HepG2 (cell line): ENCODE results near the gene IRF7. TPM values are rescaled to one million over a fixed set of nuclear protein-coding genes. Genes with fewer than 3 reads are reported as not detected.

Experiments
- CHCHD3 ChIP-seq: sonication (generic); formaldehyde crosslinking; IDR thresholded peaks from 2 replicates; pipeline ENCODE4 v1.8.0; 2022; ENCODE audit warnings: mild to moderate bottlenecking, missing genetic modification reagents, moderate library complexity
- FOXA3 ChIP-seq: IDR thresholded peaks from 2 replicates; pipeline ENCODE4 v1.6.1; 2016; ENCODE audit warnings: missing genetic modification reagents, missing compliant biosample characterization
- GABPB1 ChIP-seq: IDR thresholded peaks from 2 replicates; pipeline ENCODE4 v1.6.1; 2016; ENCODE audit warnings: mild to moderate bottlenecking, missing genetic modification reagents, moderate library complexity, missing compliant biosample characterization
- MLX ChIP-seq: IDR thresholded peaks from 2 replicates; pipeline ENCODE4 v1.6.1; 2016
- PHF8 ChIP-seq: sonication (generic); formaldehyde crosslinking; IDR thresholded peaks from 2 replicates; pipeline ENCODE4 v1.5.0; 2020; ENCODE audit warnings: missing genetic modification reagents
- RCOR2 ChIP-seq: IDR thresholded peaks from 2 replicates; pipeline ENCODE4 v1.6.1; 2016; ENCODE audit warnings: missing biosample characterization, missing genetic modification reagents
- RFX1 ChIP-seq: fragments of 450-650 bp; IDR thresholded peaks from 2 replicates; pipeline ENCODE4 v1.6.1; 2017
- RXRB ChIP-seq: IDR thresholded peaks from 2 replicates; pipeline ENCODE4 v1.6.1; 2016; ENCODE audit warnings: borderline replicate concordance, missing genetic modification reagents, missing compliant biosample characterization
- SNAPC4 ChIP-seq: sonication (generic); formaldehyde crosslinking; IDR thresholded peaks from 2 replicates; pipeline ENCODE4 v1.4.0; 2020; ENCODE audit warnings: mild to moderate bottlenecking, missing genetic modification reagents
- SPEN ChIP-seq: sonication (generic); formaldehyde crosslinking; IDR thresholded peaks from 2 replicates; pipeline ENCODE4 v1.5.1; 2020; ENCODE audit warnings: low read depth, mild to moderate bottlenecking, missing genetic modification reagents
- SRY ChIP-seq: sonication (generic); formaldehyde crosslinking; IDR thresholded peaks from 2 replicates; pipeline ENCODE4 v1.8.0; 2022; ENCODE audit warnings: mild to moderate bottlenecking, missing genetic modification reagents
- SUZ12 ChIP-seq: fragments of 150-350 bp; IDR thresholded peaks from 2 replicates; pipeline ENCODE4 v1.6.1; 2014; ENCODE audit warnings: low read depth, low read length
- XRCC5 ChIP-seq: fragments of 200-400 bp; formaldehyde crosslinking; optimal IDR thresholded peaks from 2 replicates; pipeline ENCODE3; 2017; ENCODE audit warnings: mild to moderate bottlenecking, low read length
- ZBTB7A ChIP-seq: sonication (generic); formaldehyde crosslinking; IDR thresholded peaks from 2 replicates; pipeline ENCODE4 v1.8.0; 2022; ENCODE audit warnings: mild to moderate bottlenecking, missing genetic modification reagents
- ZBTB7B ChIP-seq: sonication (generic); formaldehyde crosslinking; IDR thresholded peaks from 2 replicates; pipeline ENCODE4 v1.4.0; 2020; ENCODE audit warnings: missing genetic modification reagents
- ZMYM3 ChIP-seq: sonication (generic); formaldehyde crosslinking; IDR thresholded peaks from 2 replicates; pipeline ENCODE4 v1.5.1; 2020; ENCODE audit warnings: mild to moderate bottlenecking, missing genetic modification reagents
- ZNF251 ChIP-seq: sonication (generic); formaldehyde crosslinking; IDR thresholded peaks from 2 replicates; pipeline ENCODE4 v1.9.0; 2021; ENCODE audit warnings: mild to moderate bottlenecking, missing genetic modification reagents
- ZNF766 ChIP-seq: sonication (generic); formaldehyde crosslinking; IDR thresholded peaks from 2 replicates; pipeline ENCODE4 v1.5.0; 2020; ENCODE audit warnings: missing genetic modification reagents, borderline replicate concordance
- ZNF770 ChIP-seq: sonication (generic); formaldehyde crosslinking; IDR thresholded peaks from 2 replicates; pipeline ENCODE4 v1.5.0; 2020; ENCODE audit warnings: mild to moderate bottlenecking, missing genetic modification reagents
- polyA plus RNA-seq, 8 experiments: library from polyadenylated mRNA; depleted of rRNA in 3 of 8; stranded (reverse) in 7 of 8; unstranded in 1 of 8; fragments of >200 nt; fragmentation: Illumina TruSeq in 4 of 8; extraction: Trizol in 4 of 8; gene quantifications; 2 replicates each; pipeline versions ENCODE4 v1.2.1 to v1.2.3, GENCODE V29; 2011 to 2016; ENCODE audit warnings: low read depth in 4 of 8, missing spikeins in 1 of 8, mixed read lengths in 1 of 8; ENCODE audit not compliant: insufficient read depth in 1 of 8
- total RNA-seq, 5 experiments: library from RNA; depleted of rRNA; stranded (reverse); fragments of >200 nt; fragmentation: Illumina TruSeq; extraction: Trizol; gene quantifications; 2 replicates each; pipeline ENCODE4 v1.2.3, GENCODE V29; 2016; ENCODE audit warnings: low read depth in 1 of 5
- TF ChIP-seq, protein P1 (sequence below): IDR thresholded peaks from 2 replicates; pipeline ENCODE4 v1.6.1; 2016; ENCODE audit warnings: mild to moderate bottlenecking

The IRF7 gene
- total and polyA plus RNA-seq, 2 of the 13 experiments (the other 11 are each of a cell fraction or from before 2014, with no cell fraction given) = not detected

DNA sequence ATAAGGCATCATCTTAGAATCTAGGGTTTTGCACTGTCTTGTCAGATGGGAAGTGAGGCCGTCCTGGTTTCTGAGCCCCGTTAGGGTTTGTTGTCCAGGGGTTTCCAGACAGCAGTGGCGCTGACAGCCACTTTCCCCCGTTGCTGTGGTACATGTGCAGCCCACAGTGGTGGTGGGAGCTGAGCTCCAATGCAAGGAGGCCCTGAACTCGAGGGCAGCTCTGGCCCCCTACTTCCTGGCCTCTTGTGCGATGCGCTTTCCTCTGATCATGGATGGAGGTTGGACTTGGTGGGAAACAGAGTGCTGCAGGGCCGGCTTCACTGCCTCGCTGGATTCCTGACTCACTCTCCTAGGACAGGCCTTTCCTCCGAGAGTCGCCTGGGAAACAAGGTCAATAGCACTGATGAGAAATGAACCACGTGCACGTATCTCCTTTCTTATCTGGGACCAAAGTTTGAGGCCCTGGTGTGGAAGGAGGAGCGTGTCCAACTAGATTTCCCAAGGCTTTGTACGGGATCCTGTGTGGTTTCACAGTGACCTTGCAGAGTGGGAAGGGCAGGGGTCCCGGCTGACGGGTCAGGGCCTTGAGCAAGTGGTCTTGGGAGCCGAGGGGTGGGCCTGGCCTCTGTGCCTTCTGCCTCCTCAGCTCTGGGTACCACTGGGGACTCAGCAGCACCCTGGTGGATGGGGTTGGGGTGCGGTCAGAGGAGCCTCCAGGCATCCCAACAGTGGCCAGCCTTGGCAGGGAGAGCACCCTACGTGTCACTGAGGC is 35.7 kb downstream of the IRF7 start (continued):
- TF ChIP-seq RCOR2 (CRISPR knock-in tag) (0 out of 2 replicates have a peak, but pooled peaks have one; percentile 32), SRY (CRISPR knock-in tag) (0 out of 2 replicates have a peak, but pooled peaks have one; percentile 55), RXRB (CRISPR knock-in tag) (peak; percentile 74), ZNF251 (CRISPR knock-in tag) (no peak), ZNF766 (CRISPR knock-in tag) (0 out of 2 replicates have a peak, but pooled peaks have one; percentile 63), GABPB1 (no peak; the same call in 1 of the 2 replicates), XRCC5 (peak; percentile 17), ZMYM3 (peak; percentile 14; the same call in 1 of the 2 replicates), SUZ12 (no peak), ZNF770 (CRISPR knock-in tag) (peak; percentile 54), FOXA3 (peak; percentile 77), MLX (CRISPR knock-in tag) (peak; percentile 79), CHCHD3 (CRISPR knock-in tag) (no peak), SPEN (CRISPR knock-in tag) (peak; percentile 79), SNAPC4 (CRISPR knock-in tag) (no peak), ZBTB7B (CRISPR knock-in tag) (peak; percentile 59; the same call in 1 of the 2 replicates), ZBTB7A (CRISPR knock-in tag) (peak; percentile 94), PHF8 (peak; percentile 27; the same call in 1 of the 2 replicates), RFX1 (peak; percentile 64)
- TF ChIP-seq, protein P1, sequence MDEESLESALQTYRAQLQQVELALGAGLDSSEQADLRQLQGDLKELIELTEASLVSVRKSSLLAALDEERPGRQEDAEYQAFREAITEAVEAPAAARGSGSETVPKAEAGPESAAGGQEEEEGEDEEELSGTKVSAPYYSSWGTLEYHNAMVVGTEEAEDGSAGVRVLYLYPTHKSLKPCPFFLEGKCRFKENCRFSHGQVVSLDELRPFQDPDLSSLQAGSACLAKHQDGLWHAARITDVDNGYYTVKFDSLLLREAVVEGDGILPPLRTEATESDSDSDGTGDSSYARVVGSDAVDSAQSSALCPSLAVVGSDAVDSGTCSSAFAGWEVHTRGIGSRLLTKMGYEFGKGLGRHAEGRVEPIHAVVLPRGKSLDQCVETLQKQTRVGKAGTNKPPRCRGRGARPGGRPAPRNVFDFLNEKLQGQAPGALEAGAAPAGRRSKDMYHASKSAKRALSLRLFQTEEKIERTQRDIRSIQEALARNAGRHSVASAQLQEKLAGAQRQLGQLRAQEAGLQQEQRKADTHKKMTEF (CRISPR knock-in tag) = 0 out of 2 replicates have a peak, but pooled peaks have one; percentile 21
